HCT116 (cell line): Measurements from ENCODE around the gene LSAMP. TPM values are rescaled to one million over a fixed set of nuclear protein-coding genes. Genes with fewer than 3 reads are reported as not detected.

Source experiments
- ATAC-seq: fragments of 200-7000 bp; cut with Tn5 transposase; 2 replicates; pipeline ENCODE4 v1.9.1; 2020; ENCODE audit warnings: mild to moderate bottlenecking, moderate library complexity
- BruUV-seq: library from RNA; stranded (reverse); fragments of 400-500 nt; replicated peaks from 2 replicates; lab custom pipeline; 2021; lab: Mats Ljungman, UMichigan
- CTCF ChIA-PET: fragments of 300-600 bp; sonication (Branson Sonifier 250); formaldehyde crosslinking; loops from one replicate; lab custom pipeline; 2021; ENCODE audit warnings: antibody characterized with exemption; lab: Charles Lee
- POLR2A ChIA-PET: fragments of 300-600, 350-600 bp; sonication (Branson Sonifier 250); formaldehyde crosslinking; loops from one replicate; lab custom pipeline; 2021; ENCODE audit warnings: antibody characterized with exemption; lab: Charles Lee
- RAD21 ChIA-PET, 2 experiments: fragments of 300-600 bp; sonication (Branson Sonifier 250); formaldehyde crosslinking; loops; one replicate each; lab custom pipeline; 2023; ENCODE audit warnings: low total read pairs in 2 of 2; ENCODE audit not compliant: uncharacterized antibody in 2 of 2, unreplicated experiment in 2 of 2, low non-redundant PET in 1 of 2; lab: Charles Lee
- DNase-seq: peaks from one replicate; pipeline ENCODE4 v3.0.0-alpha.2; 2010; ENCODE audit warnings: low read depth, low spot score
- H2AFZ ChIP-seq: fragments of 200-600 bp; shearing (Covaris generic), sonication (generic); 2 replicates; pipeline ENCODE4 v1.6.1; 2017; ENCODE audit warnings: low read depth, mixed run types, mixed read lengths, antibody characterized with exemption, low read length; ENCODE audit not compliant: poor library complexity, severe bottlenecking
- H3K27ac ChIP-seq: 2 replicates; pipeline ENCODE4 v1.5.1; 2012; ENCODE audit warnings: low read depth, low read length
- H3K27me3 ChIP-seq: fragments of 200-600 bp; sonication (generic); 2 replicates; pipeline ENCODE4 v1.6.1; 2016; ENCODE audit warnings: mixed run types, low read length, mixed read lengths; ENCODE audit not compliant: insufficient read depth
- H3K36me3 ChIP-seq, 2 experiments: fragments of 200-500 bp in 1 of 2; fragments of 200-600 bp in 1 of 2; sonication (Bioruptor generic) in 1 of 2; sonication (generic) in 1 of 2; 2 replicates each; pipeline versions ENCODE4 v1.5.1 to v1.6.1; 2014 to 2016; ENCODE audit warnings: low read length in 2 of 2, inconsistent platforms in 1 of 2, mixed read lengths in 1 of 2, mixed run types in 1 of 2; ENCODE audit not compliant: insufficient read depth in 2 of 2, control insufficient read depth in 1 of 2
- H3K4me1 ChIP-seq, 2 experiments: fragments of 200-600 bp in 1 of 2; sonication (generic) in 1 of 2; 2 replicates each; pipeline versions ENCODE4 v1.5.1 to v1.6.1; 2012 to 2017; ENCODE audit warnings: low read length in 2 of 2, inconsistent platforms in 1 of 2, mild to moderate bottlenecking in 1 of 2, mixed read lengths in 1 of 2, mixed run types in 1 of 2, moderate library complexity in 1 of 2; ENCODE audit not compliant: insufficient read depth in 2 of 2, control insufficient read depth in 1 of 2
- H3K4me2 ChIP-seq: fragments of 200-600 bp; sonication (generic); 2 replicates; pipeline ENCODE4 v1.6.1; 2017; ENCODE audit warnings: mixed run types, low read length, mixed read lengths
- H3K4me3 ChIP-seq, 2 experiments: fragments of 200-600 bp in 1 of 2; sonication (generic) in 1 of 2; replicated peaks in 1 of 2; 2 replicates each; pipeline ENCODE4 v1.5.1; 2011 to 2016; ENCODE audit warnings: low read length in 2 of 2, control low read depth in 1 of 2, low read depth in 1 of 2, mild to moderate bottlenecking in 1 of 2, mixed read lengths in 1 of 2, mixed run types in 1 of 2
- H3K79me2 ChIP-seq: fragments of 200-600 bp; sonication (generic); 2 replicates; pipeline ENCODE4 v1.6.1; 2017; ENCODE audit warnings: mild to moderate bottlenecking, mixed run types, low read length, moderate library complexity, mixed read lengths; ENCODE audit not compliant: insufficient read depth
- H3K9ac ChIP-seq: fragments of 200-600 bp; sonication (generic); 2 replicates; pipeline ENCODE4 v1.6.1; 2016; ENCODE audit warnings: low read length, mixed read lengths
- H3K9me2 ChIP-seq: fragments of 200-600 bp; sonication (generic), shearing (Covaris generic); 2 replicates; pipeline ENCODE4 v1.6.1; 2017; ENCODE audit warnings: mixed run types, mild to moderate bottlenecking, moderate library complexity; ENCODE audit not compliant: insufficient read depth
- H3K9me3 ChIP-seq, 2 experiments: fragments of 200-500 bp in 1 of 2; fragments of 200-600 bp in 1 of 2; sonication (Bioruptor generic) in 1 of 2; sonication (generic) in 1 of 2; 2 replicates each; pipeline ENCODE4 v1.6.1; 2014 to 2017; ENCODE audit warnings: low read length in 2 of 2, mixed read lengths in 2 of 2, inconsistent platforms in 1 of 2, low read depth in 1 of 2, mild to moderate bottlenecking in 1 of 2, mixed run types in 1 of 2, moderate library complexity in 1 of 2; ENCODE audit not compliant: control insufficient read depth in 1 of 2, insufficient read depth in 1 of 2
- H4K20me1 ChIP-seq: fragments of 200-600 bp; sonication (generic), shearing (Covaris generic); 2 replicates; pipeline ENCODE4 v1.6.1; 2017; ENCODE audit warnings: mixed run types, mild to moderate bottlenecking, moderate library complexity; ENCODE audit not compliant: insufficient read depth
- EGR1 ChIP-seq: IDR thresholded peaks from 2 replicates; pipeline ENCODE4 v1.6.1; 2012; ENCODE audit warnings: low read depth
- EZH2 ChIP-seq: fragments of 200-600 bp; sonication (generic); IDR thresholded peaks from 2 replicates; pipeline ENCODE4 v1.6.1; 2017; ENCODE audit warnings: antibody characterized with exemption, mixed run types
- FOSL1 ChIP-seq: IDR thresholded peaks from 2 replicates; pipeline ENCODE4 v1.6.1; 2012; ENCODE audit warnings: low read depth
- JUND ChIP-seq: IDR thresholded peaks from 2 replicates; pipeline ENCODE4 v1.6.1; 2012
- POLR2A ChIP-seq: IDR thresholded peaks from 2 replicates; pipeline ENCODE4 v1.7.0; 2011; ENCODE audit warnings: borderline replicate concordance; ENCODE audit not compliant: insufficient read depth, insufficient read length; ENCODE audit errors: extremely low read depth
- ZNF274 ChIP-seq: fragments of 200-500 bp; sonication (Bioruptor generic); IDR thresholded peaks from 2 replicates; pipeline ENCODE4 v1.6.1; 2014; ENCODE audit warnings: mild to moderate bottlenecking, low read depth, low read length, inconsistent platforms
- intact Hi-C: fragments of 100-400 bp; cut with micrococcal nuclease; formaldehyde crosslinking; loops from 2 replicates; pipeline ENCODE4 v1.10.0; 2022
- total RNA-seq: library from RNA; stranded (reverse); gene quantifications from one replicate; pipeline ENCODE4 v1.2.1, GENCODE V29; 2021; ENCODE audit not compliant: unreplicated experiment
- TF ChIP-seq, protein P1 (sequence below): IDR thresholded peaks from 2 replicates; pipeline ENCODE4 v1.6.1; 2012
- TF ChIP-seq, protein P2 (sequence below): IDR thresholded peaks from 2 replicates; pipeline ENCODE4 v1.6.1; 2011; ENCODE audit warnings: mild to moderate bottlenecking, low read length, moderate library complexity; ENCODE audit not compliant: insufficient replicate concordance; ENCODE audit errors: extremely low read depth
- TF ChIP-seq, protein P3 (sequence below): IDR thresholded peaks from 2 replicates; pipeline ENCODE4 v1.6.1; 2012

Gene LSAMP
- total RNA-seq, 1 experiment from 2014 or later = 0.25 TPM

DNA sequence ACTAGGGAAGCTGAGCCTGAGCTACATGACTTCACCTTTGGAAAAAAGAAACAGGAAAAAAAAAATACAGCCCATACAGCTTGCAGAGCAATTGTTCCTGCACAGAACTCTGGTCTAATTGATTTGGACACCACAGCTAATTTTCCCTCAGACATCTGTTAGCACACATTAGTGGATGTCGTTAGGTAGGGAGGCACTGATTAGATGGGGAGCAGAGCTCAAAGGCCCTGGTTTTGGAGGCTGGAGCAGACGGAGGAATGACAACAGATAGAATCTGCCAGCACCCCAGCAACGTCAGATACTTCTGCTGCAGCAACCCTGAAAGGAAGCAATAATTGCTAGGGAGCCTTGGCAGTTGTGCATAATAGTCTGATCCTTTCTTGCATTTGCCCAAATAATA is 398.9 kb downstream of the LSAMP start:
- no peak for TF ChIP-seq JUND
- TF ChIP-seq, protein P1, sequence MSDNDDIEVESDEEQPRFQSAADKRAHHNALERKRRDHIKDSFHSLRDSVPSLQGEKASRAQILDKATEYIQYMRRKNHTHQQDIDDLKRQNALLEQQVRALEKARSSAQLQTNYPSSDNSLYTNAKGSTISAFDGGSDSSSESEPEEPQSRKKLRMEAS = no peak
- TF ChIP-seq, protein P2, sequence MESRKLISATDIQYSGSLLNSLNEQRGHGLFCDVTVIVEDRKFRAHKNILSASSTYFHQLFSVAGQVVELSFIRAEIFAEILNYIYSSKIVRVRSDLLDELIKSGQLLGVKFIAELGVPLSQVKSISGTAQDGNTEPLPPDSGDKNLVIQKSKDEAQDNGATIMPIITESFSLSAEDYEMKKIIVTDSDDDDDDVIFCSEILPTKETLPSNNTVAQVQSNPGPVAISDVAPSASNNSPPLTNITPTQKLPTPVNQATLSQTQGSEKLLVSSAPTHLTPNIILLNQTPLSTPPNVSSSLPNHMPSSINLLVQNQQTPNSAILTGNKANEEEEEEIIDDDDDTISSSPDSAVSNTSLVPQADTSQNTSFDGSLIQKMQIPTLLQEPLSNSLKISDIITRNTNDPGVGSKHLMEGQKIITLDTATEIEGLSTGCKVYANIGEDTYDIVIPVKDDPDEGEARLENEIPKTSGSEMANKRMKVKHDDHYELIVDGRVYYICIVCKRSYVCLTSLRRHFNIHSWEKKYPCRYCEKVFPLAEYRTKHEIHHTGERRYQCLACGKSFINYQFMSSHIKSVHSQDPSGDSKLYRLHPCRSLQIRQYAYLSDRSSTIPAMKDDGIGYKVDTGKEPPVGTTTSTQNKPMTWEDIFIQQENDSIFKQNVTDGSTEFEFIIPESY = no peak
- TF ChIP-seq POLR2A = no peak
- TF ChIP-seq EZH2 = no peak
- TF ChIP-seq FOSL1 = no peak
- TF ChIP-seq EGR1 = no peak
- TF ChIP-seq, protein P3, sequence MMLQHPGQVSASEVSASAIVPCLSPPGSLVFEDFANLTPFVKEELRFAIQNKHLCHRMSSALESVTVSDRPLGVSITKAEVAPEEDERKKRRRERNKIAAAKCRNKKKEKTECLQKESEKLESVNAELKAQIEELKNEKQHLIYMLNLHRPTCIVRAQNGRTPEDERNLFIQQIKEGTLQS = no peak
- TF ChIP-seq ZNF274 = no peak
- Histone ChIP-seq H3K4me1 (peaks cover 0 to 8% of the 10 kb centered on the region in 2 experiments; a peak in 1 of 4 replicates), H3K4me3 (no peak overlapping the region), H3K4me2 (no peak overlapping the region), H3K9me2 (no peaks in the 10 kb centered on the region), H3K27me3 (no peaks in the 10 kb centered on the region; the same call in 1 of the 2 replicates), H3K79me2 (no peaks in the 10 kb centered on the region), H3K36me3 (no peaks in the 10 kb centered on the region), H2AFZ (no peak overlapping the region), H3K9ac (no peak overlapping the region), H4K20me1 (no peaks in the 10 kb centered on the region), H3K27ac (no peak overlapping the region), H3K9me3 (no peaks in the 10 kb centered on the region)
- POLR2A ChIA-PET = no interaction called here
- DNase-seq = no peak
- RAD21 ChIA-PET = no interaction called here
- intact Hi-C loops = no loop called here
- no peak for ATAC-seq
- CTCF ChIA-PET = no interaction called here
- BruUV-seq = no TSS peak
